ENCODE data around the gene WRAP73.
A peak's percentile ranks its signal among the peaks of the same experiment; 100 is the strongest.

Gene WRAP73

DNA sequence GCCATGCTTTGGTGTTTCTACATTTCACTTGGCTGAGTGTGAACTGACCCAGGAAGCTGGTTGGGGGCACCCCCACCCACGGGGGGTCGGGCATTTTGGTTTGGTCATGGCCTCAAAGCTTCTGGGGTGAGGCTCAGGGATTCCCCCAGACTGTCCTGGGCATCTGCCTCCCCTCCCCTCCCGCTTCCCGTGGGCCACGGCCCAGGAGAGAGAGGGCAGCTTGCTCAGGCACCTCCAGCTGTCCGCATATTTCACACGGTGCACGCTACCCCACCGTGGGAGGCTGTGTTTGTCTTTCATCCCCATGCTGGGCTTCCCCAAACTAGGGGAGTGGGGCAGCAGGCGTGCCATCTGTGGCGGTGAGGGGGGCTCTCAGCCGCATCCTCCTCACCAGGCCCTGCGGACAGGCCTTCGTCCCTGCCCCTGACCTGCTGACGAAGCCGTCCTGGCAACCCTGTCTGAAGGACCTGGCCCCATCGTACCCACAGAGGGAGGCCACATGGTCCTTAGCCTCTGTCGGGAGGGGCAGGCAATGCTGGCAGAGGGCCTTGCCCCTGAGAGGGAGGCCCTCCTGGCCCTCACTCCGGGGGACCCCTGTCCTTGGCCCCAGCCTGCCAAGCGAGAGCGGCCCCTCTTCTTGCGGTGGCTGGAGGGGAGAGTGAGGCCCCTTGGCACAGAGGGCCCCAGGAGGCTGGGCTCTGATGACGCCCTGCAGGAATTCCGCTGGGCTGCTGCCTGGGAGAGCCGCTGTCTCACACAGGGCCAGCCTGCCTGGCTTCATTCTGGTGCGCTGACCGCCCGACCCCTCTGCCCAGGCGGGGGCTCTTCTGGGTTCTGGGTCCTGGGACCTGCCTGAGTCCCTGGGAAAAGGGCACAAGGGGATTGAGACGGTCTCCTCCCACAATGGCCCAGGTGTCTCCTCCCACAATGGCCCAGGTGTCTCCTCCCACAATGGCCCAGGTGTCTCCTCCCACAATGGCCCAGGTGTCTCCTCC is 24.5 kb upstream of the WRAP73 start:
- CTCF ChIA-PET, result interaction anchor here (0.8 to 4.0 kb wide), 4 partner anchors 9 to 26 kb away, joined by 3 to 17 read pairs (median 4); partner anchors contain the start of gene TP73
- POLR2A ChIA-PET, result no interaction called here
- TF ChIP-seq, protein P1, sequence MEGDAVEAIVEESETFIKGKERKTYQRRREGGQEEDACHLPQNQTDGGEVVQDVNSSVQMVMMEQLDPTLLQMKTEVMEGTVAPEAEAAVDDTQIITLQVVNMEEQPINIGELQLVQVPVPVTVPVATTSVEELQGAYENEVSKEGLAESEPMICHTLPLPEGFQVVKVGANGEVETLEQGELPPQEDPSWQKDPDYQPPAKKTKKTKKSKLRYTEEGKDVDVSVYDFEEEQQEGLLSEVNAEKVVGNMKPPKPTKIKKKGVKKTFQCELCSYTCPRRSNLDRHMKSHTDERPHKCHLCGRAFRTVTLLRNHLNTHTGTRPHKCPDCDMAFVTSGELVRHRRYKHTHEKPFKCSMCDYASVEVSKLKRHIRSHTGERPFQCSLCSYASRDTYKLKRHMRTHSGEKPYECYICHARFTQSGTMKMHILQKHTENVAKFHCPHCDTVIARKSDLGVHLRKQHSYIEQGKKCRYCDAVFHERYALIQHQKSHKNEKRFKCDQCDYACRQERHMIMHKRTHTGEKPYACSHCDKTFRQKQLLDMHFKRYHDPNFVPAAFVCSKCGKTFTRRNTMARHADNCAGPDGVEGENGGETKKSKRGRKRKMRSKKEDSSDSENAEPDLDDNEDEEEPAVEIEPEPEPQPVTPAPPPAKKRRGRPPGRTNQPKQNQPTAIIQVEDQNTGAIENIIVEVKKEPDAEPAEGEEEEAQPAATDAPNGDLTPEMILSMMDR (IDR thresholded peaks at IDR 0.05; ENCODE audit: control extremely low read depth, extremely low read depth, low read depth, missing control alignments), result no peak
- no peak for DNase-seq (ENCODE audit: extremely low spot score)

DNA sequence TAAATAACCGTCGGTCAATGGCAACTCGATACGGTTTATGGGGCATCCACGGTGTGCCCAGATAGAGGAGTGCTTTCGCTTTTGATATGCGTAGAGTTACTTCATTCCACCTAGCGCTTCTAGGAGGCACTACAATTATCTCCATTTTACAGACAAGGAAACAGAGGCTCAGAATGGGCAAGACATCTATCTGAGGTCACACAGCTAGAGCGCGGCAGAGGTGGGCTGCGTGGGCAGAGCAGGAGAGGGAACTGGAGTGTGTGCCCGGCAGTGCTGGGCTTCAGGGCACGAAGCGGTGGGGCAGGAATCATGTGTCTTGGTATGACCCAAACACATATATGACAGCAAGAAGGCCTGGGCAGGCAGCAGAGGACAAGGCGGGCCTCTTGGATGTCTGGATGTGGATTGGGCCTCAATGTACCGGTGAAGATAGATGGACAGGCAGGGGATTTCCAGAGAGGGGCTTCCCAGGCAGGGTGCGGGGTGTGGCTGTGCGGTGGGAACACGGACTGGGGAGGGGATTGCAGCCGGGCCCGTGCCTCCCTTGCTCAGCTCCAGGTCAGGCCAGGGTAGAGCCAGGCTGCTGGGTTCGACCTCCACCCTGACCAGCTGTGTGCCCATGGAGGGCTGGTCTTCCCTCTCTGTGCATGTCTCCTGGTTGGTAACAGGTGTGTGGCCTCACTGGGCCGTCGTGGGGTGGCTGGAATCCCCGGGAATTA is 23.6 kb upstream of the WRAP73 start:
- CTCF ChIA-PET, result interaction anchor here (0.8 to 4.0 kb wide), 5 partner anchors 8 to 55 kb away, joined by 3 to 17 read pairs (median 3); partner anchors contain the start of gene TP73
- POLR2A ChIA-PET, result no interaction called here
- DNase-seq (ENCODE audit: extremely low spot score), result peak; percentile 50
- TF ChIP-seq, protein P1 (IDR thresholded peaks at IDR 0.05; ENCODE audit: control extremely low read depth, extremely low read depth, low read depth, missing control alignments), result peak; percentile 14

DNA sequence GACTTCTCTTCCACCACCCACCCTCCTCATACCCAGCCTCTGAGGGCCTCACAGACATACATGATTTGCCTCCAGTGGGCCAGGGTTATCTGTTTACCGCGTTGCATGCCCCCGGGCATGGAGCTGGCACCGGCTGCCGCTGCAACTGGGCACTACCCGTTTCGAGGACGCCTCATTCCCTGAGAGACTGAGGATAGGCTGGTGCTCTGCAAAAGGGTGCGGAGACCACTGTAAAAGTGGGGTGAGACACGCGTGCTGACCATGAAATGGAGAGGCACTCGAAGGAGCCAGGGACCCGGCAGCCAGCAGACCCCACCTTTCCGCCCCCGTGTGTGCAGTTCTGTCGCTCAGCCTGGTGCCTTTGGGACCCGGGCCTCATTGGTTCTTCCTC is 23.1 kb upstream of the WRAP73 start:
- ChIA-PET POLR2A (no interaction called here), CTCF (interaction anchor here (0.8 to 4.0 kb wide), 5 partner anchors 9 to 54 kb away, joined by 3 to 17 read pairs (median 3); partner anchors contain the start of gene TP73)
- TF ChIP-seq, protein P1 (IDR thresholded peaks at IDR 0.05; ENCODE audit: control extremely low read depth, extremely low read depth, low read depth, missing control alignments), result no peak
- no peak for DNase-seq (ENCODE audit: extremely low spot score)

DNA sequence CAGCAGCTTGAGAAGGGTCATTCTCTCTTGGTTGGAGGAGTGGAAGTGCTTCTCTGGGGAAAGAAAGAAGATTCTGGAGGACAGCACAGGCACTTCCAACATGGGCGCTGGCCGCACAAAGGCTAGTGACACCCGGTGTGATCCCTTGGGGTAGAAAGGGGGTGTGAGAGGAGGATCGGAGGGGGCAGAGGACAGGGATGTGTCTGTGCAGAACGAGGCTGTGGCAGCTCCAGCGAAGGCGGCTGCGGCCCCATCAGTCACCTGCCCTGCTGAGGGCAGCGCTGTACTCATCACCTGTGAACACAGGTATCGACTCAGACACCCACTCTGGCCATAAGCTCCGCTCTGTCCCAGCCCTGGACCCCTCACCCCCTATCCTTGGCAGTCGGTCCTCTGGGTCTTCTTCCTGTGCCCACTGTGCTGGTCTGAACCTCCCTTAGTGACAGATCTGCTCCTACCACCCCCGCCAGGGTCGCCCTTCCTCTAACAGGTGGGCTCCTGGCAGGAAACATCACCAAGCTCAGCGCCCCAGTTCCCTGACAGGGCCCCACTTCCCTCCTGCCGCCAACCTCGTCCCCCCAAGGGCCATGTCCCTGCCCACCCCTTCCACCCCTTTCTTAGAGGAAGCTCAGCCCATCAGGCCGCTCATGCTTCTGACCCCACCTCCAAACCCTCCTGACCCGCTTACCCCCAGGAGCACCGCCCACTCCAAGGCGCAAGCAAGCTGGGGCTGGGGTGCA is 22.5 kb upstream of the WRAP73 start:
- CTCF ChIA-PET, result interaction anchor here (0.8 to 4.0 kb wide), 5 partner anchors 9 to 53 kb away, joined by 3 to 17 read pairs (median 3); partner anchors contain the start of gene TP73
- POLR2A ChIA-PET, result no interaction called here

DNA sequence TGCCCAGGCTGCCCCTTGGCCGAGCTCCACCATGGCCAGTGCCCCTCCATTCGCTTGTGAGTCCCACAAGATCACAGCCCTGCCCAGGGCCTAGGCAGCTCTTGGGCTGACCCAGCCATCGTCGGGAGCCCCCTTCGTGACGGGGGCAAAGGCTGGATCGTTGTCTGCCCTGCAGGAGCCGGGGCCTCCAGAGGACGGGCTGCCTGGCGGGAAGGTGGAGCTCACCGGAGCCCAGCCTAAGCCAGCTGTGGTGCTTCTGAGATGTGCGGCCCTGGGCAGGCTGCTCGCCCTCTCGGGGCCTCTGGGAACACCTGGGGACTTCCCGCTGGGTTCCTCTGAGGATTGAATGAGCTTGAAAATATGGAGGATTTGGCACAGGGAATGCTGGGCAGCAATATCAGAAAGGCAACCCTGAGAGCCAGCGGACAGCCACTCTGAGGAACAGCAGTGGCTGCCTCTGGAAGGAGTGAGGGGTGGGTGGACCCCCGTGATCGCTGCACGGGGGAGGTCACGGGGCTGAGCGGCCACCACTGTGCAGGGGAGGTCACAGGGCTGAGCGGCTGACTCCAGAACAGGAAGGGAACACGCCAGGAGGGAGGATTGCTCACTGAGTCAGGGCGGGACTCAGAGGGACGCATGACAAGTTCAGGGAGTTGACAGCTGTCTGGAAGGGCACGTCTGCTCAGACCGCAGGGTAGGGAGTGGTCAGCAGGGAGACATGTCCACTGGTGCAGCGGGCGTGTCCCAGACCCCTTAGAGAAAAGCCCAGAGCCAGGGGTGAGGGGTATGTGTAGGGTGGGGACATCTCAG is 21.7 kb upstream of the WRAP73 start:
- TF ChIP-seq, protein P1 (IDR thresholded peaks at IDR 0.05; ENCODE audit: control extremely low read depth, extremely low read depth, low read depth, missing control alignments), result no peak
- ChIA-PET CTCF (interaction anchor here (1.2 to 4.0 kb wide), 4 partner anchors 12 to 53 kb away, joined by 3 to 17 read pairs (median 3); partner anchors contain the start of gene TP73), POLR2A (interaction anchor here (1.0 kb wide), 1 partner anchor 16 kb away, joined by 3 read pairs; no protein-coding TSS in a partner anchor)
- no peak for DNase-seq (ENCODE audit: extremely low spot score)

More for the DNA sequence above, 22.5 kb upstream of the WRAP73 start:
- TF ChIP-seq, protein P1 (IDR thresholded peaks at IDR 0.05; ENCODE audit: control extremely low read depth, extremely low read depth, low read depth, missing control alignments), result no peak
- DNase-seq (ENCODE audit: extremely low spot score), result no peak

Measured in GM10248 (cell line).